NK-92 treated with Interleukin-12 subunit alpha and Interleukin-12 subunit beta, amount 100 ng/mL, for 24 hours (cell line): ENCODE results near the gene SV2C.

Source experiments
- DNase-seq: peaks from one replicate; lab custom pipeline; 2025; lab: John Stamatoyannopoulos, UW

The SV2C gene

GRCh38 chr5:76099286-76099702 is 16.1 kb downstream of the SV2C start:
- DNase-seq = no peak

DNA sequence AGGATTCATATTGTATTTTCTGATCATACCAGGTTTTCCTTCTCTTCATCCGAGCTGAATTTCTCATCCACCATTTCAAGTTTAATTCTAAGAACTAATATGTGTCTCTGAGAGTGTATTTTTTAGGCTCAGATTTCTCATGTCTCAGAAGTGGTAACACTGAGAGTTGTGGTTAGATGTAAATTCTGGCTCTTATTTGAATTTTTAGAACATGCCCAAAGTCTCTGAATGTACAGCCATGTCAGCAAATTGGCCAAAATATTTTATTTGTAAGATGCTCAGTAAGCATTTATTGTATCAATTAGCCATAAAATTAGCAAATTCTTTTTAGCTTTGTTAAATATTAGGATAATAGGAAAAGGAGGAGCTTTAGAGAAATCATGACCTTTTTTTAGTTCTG is 16.6 kb downstream of the SV2C start:
- no peak for DNase-seq

- DNase-seq = no peak
These were observed 20.8 kb downstream of the SV2C start for GRCh38 chr5:76104027-76104426.

DNA sequence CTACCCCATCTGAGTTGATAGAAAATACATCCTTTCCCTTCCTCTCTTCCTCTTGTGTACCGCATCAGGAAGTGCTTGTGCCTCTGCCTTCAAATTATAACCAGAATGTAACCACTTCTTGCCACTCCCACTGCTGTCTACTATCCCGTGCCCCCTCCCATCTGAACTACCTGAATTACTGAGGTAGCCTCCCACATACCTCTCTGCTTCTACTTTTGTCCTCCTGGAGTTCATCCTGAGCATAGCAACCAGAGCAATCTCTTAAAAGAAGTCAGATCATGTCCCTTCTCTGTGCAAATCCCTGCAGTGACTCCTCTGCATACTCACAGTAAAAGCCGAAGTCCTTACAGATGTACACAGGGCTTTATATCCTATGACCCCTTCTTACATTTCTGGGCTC is 23.0 kb downstream of the SV2C start:
- DNase-seq = no peak

DNA sequence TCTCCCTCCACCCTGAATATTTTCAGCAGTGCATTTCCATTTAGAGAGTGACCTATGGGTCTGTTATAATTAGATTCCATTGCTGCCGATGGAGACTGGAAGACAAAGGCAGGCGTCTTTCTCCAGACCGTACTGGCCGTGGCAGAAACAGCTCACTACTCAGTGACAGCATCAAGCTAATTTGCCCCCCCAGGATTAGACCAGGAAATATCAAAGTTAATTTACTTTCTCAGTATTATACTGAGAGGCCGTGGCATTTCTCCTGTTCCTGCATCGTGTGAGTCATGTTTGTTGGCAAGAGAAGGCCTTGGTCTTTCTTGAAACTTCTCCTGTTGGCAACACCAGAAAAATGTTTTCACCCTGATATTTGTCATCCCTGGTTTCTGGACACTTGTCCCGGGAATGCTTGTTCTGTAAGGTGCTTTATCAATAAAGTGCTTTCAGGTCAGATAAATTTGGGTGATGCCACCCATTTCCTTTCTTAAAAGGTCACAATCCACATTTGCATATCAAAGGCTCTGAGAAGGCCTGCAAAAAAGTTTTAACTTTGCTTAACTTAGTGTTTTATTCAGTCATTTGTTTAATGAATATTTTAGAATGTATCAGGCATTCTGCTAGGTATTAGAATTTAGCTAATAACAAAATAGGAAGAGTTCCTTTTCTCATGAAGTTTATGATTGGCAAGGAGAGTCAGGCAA is 28.4 kb downstream of the SV2C start:
- no peak for DNase-seq

GRCh38 chr5:76113103-76113502 is 29.9 kb downstream of the SV2C start:
- no peak for DNase-seq

DNA sequence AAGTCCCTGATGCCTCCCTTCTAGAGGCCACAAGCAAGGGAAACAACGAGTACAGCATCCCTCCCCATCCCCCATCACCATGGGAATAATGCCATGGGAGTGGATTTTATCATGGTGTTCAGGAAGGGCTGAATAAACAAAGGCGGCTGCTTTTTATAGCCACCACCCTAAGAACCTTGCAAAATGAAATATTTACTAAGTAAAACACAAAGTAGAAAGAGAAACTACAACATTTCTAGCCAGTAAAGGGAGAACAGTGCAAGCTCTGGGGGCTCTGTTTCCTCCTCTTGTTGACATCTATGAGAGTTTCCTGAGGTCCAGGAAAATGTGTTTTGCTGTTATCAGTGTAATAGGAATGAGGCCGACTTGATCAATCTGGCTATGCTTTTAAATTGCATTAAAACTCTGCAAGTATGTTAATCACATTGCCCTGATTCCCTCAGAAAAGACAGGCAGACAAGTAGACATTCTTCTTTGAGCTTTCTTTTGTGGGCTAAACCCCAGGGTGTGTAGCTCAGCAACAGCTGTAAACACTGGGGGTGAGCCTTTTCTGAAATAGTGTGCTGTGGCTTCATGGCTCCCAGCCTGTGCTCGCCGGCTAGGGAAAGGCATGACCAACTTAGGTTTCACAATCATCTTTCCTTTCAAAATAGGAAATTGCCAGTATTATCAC is 31.1 kb downstream of the SV2C start:
- no peak for DNase-seq

GRCh38 chr5:76125346-76125745 is 42.2 kb downstream of the SV2C start:
- DNase-seq = no peak

- DNase-seq = no peak
These were observed 42.7 kb downstream of the SV2C start for GRCh38 chr5:76125888-76126287.

- no peak for DNase-seq
These were observed 50.8 kb downstream of the SV2C start for GRCh38 chr5:76134003-76134402.

DNA sequence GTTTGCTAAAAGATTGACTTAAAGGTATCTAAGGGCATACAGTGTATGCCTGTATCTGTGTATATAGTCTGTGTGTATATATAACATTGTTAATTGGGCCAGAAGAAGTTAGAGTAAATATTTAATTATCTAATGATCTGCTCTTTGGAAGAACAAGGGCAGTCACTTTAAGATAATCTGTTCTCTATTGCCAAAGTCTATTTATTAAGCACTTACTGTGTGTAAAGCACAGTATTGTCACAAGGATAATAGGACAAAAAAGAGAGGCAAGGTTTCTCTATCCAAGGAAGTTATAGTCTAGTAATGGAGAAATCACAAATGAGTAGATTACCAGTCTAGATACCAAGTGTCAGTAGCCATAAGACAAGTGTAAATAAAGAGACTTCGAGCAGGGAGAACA is 51.5 kb downstream of the SV2C start:
- DNase-seq = no peak

- no peak for DNase-seq
These were observed 54.8 kb downstream of the SV2C start for GRCh38 chr5:76137887-76138542.

- DNase-seq = no peak
These were observed 60.7 kb downstream of the SV2C start for GRCh38 chr5:76143884-76144283.

DNA sequence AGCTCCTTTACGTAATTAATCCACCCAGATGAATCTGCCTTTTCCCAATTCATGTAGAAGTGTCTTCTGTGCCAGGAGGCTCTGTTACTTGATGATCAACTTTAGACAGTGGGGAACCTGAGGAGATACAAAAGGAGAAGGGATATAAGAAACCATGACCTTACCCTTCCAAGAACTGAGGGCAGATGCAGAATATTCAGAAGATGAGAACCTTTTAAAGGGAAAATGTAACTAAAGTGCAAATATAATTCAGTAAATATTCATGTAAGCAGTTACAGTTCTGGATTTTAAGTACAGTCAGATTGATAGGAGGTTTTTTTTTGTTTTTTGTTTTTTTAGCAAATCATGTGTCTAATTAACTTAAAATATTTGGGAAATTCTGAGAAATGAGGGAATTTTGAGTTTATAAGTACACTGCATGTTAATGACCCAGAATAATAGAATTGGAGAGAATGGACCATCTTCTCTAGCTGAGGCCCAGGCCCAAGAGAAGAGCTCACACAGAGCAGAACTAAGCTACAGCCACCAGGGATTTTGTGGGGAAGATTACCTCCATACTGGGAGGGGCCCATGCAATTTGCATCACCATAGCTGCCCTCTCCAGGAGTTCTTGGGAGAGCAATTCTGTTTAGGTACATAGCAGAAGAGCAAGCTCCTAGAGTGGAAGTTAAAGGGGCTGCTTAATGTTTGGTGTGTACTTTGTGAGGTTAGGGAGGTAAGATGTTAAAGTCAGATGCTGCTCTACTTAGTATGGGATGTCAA is 61.5 kb downstream of the SV2C start:
- DNase-seq = no peak

DNA sequence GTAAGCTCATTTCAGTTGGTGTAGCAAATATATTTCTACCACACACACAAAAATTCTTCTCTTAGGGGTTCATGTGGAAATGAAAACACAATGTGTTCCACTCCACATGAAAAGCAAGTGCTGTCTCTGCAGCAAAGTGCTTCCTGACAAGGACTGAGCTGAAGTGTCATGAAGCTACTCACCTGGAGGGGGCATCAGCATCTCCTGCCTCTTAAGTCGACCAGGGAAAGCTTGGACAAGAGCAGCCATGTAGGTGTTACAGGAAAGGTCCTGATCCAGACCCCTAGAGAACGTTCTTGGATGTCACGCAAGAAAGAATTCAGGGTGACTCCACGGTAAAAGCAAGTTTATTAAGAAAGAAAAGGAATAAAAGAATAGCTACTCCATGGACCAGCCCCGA is 62.8 kb downstream of the SV2C start:
- DNase-seq = no peak

DNA sequence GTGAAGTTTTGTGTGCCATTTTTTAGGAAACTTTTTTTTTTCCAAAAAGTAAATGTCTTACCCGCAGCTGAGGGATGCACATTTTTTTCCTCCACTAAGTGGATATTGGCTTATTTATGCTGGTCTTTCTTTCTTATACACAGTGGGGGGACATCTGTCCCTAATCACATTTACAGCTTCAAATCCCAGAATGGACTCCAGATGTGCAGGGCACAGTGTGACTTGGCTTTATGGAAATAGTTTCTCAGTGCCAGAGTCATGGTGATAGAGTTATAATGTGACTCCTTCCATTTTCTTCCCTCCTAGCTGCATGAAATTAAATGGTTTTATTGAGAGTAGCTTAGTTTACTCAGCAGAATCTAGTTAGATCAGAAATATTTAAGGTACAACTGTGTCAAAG is 66.5 kb downstream of the SV2C start:
- DNase-seq = no peak

- no peak for DNase-seq
These were observed 69.0 kb downstream of the SV2C start for GRCh38 chr5:76152161-76152560.

GRCh38 chr5:76152700-76153099 is 69.5 kb downstream of the SV2C start:
- DNase-seq = no peak

DNA sequence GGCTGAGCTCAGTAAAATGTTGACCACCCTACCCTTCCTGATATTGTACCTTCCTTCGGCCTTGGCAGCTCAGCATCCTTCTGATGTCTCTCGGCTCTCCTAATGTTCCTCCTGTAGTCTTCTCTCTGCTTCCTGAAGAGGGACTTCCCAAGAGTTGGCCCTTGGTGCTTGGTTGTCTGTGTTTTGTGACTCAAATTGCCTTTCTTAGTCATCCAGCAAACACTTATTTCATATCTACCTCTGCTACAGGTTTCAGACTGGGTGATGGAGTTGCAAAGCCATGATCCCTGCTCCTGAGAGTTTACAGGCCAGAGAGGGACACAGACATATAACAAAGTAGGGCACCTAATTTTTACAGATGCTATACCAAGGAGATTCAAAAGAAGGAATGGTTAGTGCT is 70.1 kb downstream of the SV2C start:
- no peak for DNase-seq

GRCh38 chr5:76154009-76154690 is 71.0 kb downstream of the SV2C start:
- DNase-seq = no peak

GRCh38 chr5:76155536-76155935 is 72.4 kb downstream of the SV2C start:
- no peak for DNase-seq

- no peak for DNase-seq
These were observed 79.2 kb downstream of the SV2C start for GRCh38 chr5:76162335-76162734.
